ENCODE data around the gene CX3CL1. TPM values are rescaled to one million over a fixed set of nuclear protein-coding genes. Genes with fewer than 3 reads are reported as not detected.

CX3CL1 gene
- total RNA-seq, 1 donor = not detected

DNA sequence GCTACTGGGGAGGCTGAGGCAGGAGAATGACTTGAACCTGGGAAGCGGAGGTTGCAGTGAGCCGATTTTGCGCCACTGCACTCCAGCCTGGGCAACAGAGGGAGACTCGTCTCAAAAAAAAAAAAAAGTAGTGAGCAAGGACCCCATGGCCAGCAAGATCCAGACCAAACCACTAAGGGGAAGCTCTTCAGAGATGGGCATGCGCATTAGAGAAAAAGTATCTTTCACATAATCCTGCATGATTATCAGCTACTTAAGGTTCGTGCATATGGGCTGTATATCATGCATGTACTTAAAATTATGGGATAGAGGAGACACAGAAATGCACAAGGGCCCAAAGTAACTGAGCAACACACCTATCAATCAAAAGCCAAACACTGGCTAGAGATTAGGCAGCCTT lies 24.4 kb upstream of the CX3CL1 start:
- H3K4me3 ChIP-seq (ENCODE audit: low read depth, low read length) = no peak overlapping the region
- no peak for TF ChIP-seq CTCF (IDR thresholded peaks at IDR 0.05; ENCODE audit: insufficient read depth, low read depth, low read length)
- no peak for DNase-seq (ENCODE audit: low read depth)

DNA sequence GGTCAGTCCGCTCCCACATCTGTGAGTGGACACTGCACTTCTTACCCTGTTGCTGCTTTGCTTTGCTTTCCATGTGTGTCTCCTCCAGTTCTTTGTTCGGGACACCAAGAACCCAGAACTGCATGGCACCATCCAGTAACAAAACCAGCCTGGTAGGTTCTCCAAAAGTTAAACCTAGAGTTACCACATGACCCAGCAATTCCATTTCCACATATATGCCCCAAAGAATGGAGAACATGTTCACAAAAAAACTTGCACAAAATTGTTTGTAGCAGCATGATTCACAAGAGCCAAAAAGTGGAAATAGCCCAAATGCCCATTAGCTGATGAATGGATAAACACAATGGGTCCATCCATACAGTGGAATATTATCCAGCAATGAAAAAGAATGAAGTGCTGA lies 24.0 kb upstream of the CX3CL1 start:
- no peak for TF ChIP-seq CTCF (IDR thresholded peaks at IDR 0.05; ENCODE audit: insufficient read depth, low read depth, low read length)
- no peak for DNase-seq (ENCODE audit: low read depth)
- no peak overlapping the region for H3K4me3 ChIP-seq (ENCODE audit: low read depth, low read length)

GRCh38 chr16:57349212-57350031 lies 22.9 kb upstream of the CX3CL1 start:
- H3K4me3 ChIP-seq (ENCODE audit: low read depth, low read length) = no peak overlapping the region
- TF ChIP-seq CTCF (IDR thresholded peaks at IDR 0.05; ENCODE audit: insufficient read depth, low read depth, low read length) = no peak
- DNase-seq (ENCODE audit: low read depth) = no peak

DNA sequence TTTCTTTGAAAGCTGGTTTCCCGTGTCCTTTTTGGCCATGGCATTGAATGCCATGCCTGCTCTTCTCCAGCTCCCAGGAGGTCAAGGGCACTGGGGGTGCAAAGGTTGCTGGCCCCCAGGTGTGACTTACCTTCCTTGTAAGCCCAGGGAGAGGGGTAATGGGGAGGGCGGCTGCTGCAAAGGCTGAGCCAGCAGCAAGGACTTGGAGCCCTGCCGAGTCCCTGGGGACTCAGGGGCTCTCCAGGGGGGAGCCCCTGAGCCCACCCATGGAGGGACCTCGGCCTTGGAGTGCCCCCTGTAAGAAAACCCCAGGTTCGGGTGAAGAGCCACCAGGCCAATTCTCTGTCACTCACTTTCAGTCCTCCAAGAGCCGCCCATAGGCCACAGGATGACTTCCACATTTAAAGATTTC lies 19.6 kb upstream of the CX3CL1 start:
- no peak overlapping the region for H3K4me3 ChIP-seq (ENCODE audit: low read depth, low read length)
- no peak for DNase-seq (ENCODE audit: low read depth)
- TF ChIP-seq CTCF (IDR thresholded peaks at IDR 0.05; ENCODE audit: insufficient read depth, low read depth, low read length) = no peak

- no peak overlapping the region for H3K4me3 ChIP-seq (ENCODE audit: low read depth, low read length)
- DNase-seq (ENCODE audit: low read depth) = no peak
- no peak for TF ChIP-seq CTCF (IDR thresholded peaks at IDR 0.05; ENCODE audit: insufficient read depth, low read depth, low read length)
Measured at GRCh38 chr16:57354311-57354710, 18.0 kb upstream of the CX3CL1 start.

DNA sequence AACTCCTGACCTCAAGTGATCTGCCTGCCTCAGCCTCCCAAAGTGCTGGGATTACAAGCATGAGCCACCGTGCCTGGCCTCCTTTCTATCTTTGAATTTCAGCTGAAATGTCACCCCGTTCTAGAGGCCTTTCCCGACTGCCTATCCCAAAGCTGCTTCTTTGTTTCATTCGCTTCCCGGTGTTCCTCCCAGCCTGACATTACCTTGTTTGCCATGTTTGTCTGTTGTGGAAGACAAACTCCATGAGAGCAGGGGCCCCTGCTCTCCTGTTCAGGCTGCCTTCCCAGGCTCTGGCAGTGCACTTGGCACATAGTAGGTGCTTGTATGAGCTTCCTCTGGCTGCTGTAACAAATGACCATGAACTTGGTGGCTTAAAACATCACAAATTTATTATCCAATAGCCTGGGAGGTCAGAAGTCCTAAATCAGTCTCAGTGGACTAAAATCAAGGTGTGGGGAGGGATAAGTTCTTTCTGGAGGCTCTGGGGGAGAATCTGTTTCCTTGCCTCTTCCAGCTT lies 16.3 kb upstream of the CX3CL1 start:
- no peak overlapping the region for H3K4me3 ChIP-seq (ENCODE audit: low read depth, low read length)
- TF ChIP-seq CTCF (IDR thresholded peaks at IDR 0.05; ENCODE audit: insufficient read depth, low read depth, low read length) = no peak
- DNase-seq (ENCODE audit: low read depth) = no peak

All from fibroblast of villous mesenchyme (primary cell).